ENCODE measurements around the gene ITIH5.

ITIH5 gene

GRCh38 chr10:7622969-7623368, 43.8 kb downstream of the ITIH5 start:
- no peak for TF ChIP-seq PKNOX1 (IDR thresholded peaks at IDR 0.05)
- TF ChIP-seq ELF4 (IDR thresholded peaks at IDR 0.05), result no peak
- TF ChIP-seq TARDBP (IDR thresholded peaks at IDR 0.05), result no peak
- TF ChIP-seq CTBP1 (IDR thresholded peaks at IDR 0.05; ENCODE audit: borderline replicate concordance), result no peak
- no peak for TF ChIP-seq SUZ12 (IDR thresholded peaks at IDR 0.05)
- no peak for TF ChIP-seq SP1 (IDR thresholded peaks at IDR 0.05)
- no peak for TF ChIP-seq NFRKB (IDR thresholded peaks at IDR 0.05)
- POLR2A ChIA-PET, result no interaction called here
- no peak for DNase-seq (ENCODE audit: extremely low spot score)
- CTCF ChIA-PET, result interaction anchor here (1.2 kb wide), 1 partner anchor 97 kb away, joined by 4 read pairs; no protein-coding TSS in a partner anchor

GRCh38 chr10:7618461-7618860, 48.3 kb downstream of the ITIH5 start:
- TF ChIP-seq FOXA1 (IDR thresholded peaks at IDR 0.05), result no peak
- TF ChIP-seq SUZ12 (IDR thresholded peaks at IDR 0.05), result no peak
- no peak for TF ChIP-seq BHLHE40 (IDR thresholded peaks at IDR 0.05; ENCODE audit: borderline replicate concordance)
- TF ChIP-seq L3MBTL2 (conservative IDR thresholded peaks at IDR 0.05), result no peak
- TF ChIP-seq NFRKB (IDR thresholded peaks at IDR 0.05), result no peak
- no peak for TF ChIP-seq PKNOX1 (IDR thresholded peaks at IDR 0.05)
- no peak for TF ChIP-seq ZNF384 (IDR thresholded peaks at IDR 0.05)
- TF ChIP-seq FOXM1 (IDR thresholded peaks at IDR 0.05; ENCODE audit: borderline replicate concordance), result no peak
- no peak for TF ChIP-seq HDGF (IDR thresholded peaks at IDR 0.05; ENCODE audit: borderline replicate concordance)
- TF ChIP-seq FOXK2 (IDR thresholded peaks at IDR 0.05), result no peak
- TF ChIP-seq ELF4 (IDR thresholded peaks at IDR 0.05), result no peak
- TF ChIP-seq CTBP1 (IDR thresholded peaks at IDR 0.05; ENCODE audit: borderline replicate concordance), result no peak
- TF ChIP-seq LEF1 (IDR thresholded peaks at IDR 0.05; ENCODE audit: borderline replicate concordance), result no peak
- no peak for TF ChIP-seq TARDBP (IDR thresholded peaks at IDR 0.05)
- TF ChIP-seq SP1 (IDR thresholded peaks at IDR 0.05), result no peak
- TF ChIP-seq ARNT (IDR thresholded peaks at IDR 0.05), result no peak
- ChIA-PET POLR2A (no interaction called here), CTCF (no interaction called here)
- no peak for DNase-seq (ENCODE audit: extremely low spot score)

DNA sequence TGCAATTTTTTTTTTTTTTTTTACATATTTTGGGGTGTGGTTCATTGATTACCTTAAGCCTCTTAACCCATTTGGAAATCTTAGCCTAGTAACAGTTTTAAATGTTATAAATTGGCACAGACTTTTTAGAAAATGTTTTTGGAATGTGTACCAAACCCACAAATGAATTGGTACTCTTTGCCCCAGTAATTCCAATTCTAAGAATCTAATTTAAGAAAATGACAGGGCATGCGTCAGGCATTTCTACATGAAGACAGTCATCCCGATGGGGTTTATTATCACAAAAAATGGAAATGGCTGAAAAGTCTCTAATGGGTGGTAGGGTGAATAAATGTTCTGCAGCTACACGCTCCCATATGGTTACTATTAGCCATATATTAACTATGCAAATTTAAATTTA, 54.9 kb downstream of the ITIH5 start:
- POLR2A ChIA-PET, result no interaction called here
- CTCF ChIA-PET, result no interaction called here
- TF ChIP-seq L3MBTL2 (conservative IDR thresholded peaks at IDR 0.05), result no peak
- no peak for TF ChIP-seq PKNOX1 (IDR thresholded peaks at IDR 0.05)
- no peak for TF ChIP-seq CTBP1 (IDR thresholded peaks at IDR 0.05; ENCODE audit: borderline replicate concordance)
- TF ChIP-seq ELF4 (IDR thresholded peaks at IDR 0.05), result no peak
- no peak for TF ChIP-seq SP1 (IDR thresholded peaks at IDR 0.05)
- TF ChIP-seq HDGF (IDR thresholded peaks at IDR 0.05; ENCODE audit: borderline replicate concordance), result no peak
- DNase-seq (ENCODE audit: extremely low spot score), result no peak

DNA sequence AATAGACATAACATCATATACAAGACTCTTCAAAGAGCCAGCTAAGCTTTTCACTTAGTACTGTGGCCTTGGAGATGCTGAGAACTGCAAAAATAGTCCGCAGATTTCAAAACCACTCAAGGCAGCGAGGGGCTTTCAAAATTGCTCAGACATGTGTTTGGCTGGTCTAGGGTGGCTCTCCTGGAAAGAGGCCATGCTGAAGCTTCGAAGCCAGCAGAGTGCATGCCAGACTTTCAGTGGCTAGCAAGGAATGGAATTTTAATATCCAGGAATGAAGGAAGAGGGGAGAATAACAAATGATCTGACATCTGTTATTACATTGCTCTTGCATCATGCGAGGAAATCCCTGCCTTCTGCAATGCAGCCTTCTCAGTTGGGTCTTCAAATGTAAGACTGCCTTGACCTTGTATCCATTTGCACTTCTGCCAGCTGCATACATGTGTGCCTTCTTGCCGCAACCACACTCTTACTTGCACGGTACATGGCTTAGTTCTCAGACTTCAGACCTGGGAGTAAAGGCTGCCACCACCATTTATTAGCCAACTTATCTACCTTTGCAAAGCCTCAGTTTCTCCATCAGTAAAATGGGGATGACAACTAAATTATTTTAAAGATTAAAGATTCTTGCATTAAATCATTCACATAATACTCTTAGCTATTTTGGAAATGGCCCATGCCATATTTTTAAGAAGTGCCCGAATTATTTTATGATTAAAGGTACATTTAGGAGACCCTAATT, 55.9 kb downstream of the ITIH5 start:
- TF ChIP-seq ZNF384 (IDR thresholded peaks at IDR 0.05) (no peak), FOXM1 (IDR thresholded peaks at IDR 0.05; ENCODE audit: borderline replicate concordance) (no peak), FOXK2 (IDR thresholded peaks at IDR 0.05) (no peak), SUZ12 (IDR thresholded peaks at IDR 0.05) (no peak), LEF1 (IDR thresholded peaks at IDR 0.05; ENCODE audit: borderline replicate concordance) (no peak), ELF4 (IDR thresholded peaks at IDR 0.05) (no peak), ARNT (IDR thresholded peaks at IDR 0.05) (no peak), TARDBP (IDR thresholded peaks at IDR 0.05) (no peak), BHLHE40 (IDR thresholded peaks at IDR 0.05; ENCODE audit: borderline replicate concordance) (no peak), SP1 (IDR thresholded peaks at IDR 0.05) (no peak), L3MBTL2 (conservative IDR thresholded peaks at IDR 0.05) (no peak; the same call in 1 of the 2 replicates), HDGF (IDR thresholded peaks at IDR 0.05; ENCODE audit: borderline replicate concordance) (no peak), FOXA1 (IDR thresholded peaks at IDR 0.05) (no peak), PKNOX1 (IDR thresholded peaks at IDR 0.05) (no peak), NFRKB (IDR thresholded peaks at IDR 0.05) (no peak)
- no peak for DNase-seq (ENCODE audit: extremely low spot score)
- ChIA-PET CTCF (interaction anchor here (1.1 kb wide), 1 partner anchor 75 kb away, joined by 8 read pairs; no protein-coding TSS in a partner anchor), POLR2A (no interaction called here)

GRCh38 chr10:7610026-7610425, 56.7 kb downstream of the ITIH5 start:
- ChIA-PET CTCF (interaction anchor here (1.1 kb wide), 1 partner anchor 76 kb away, joined by 8 read pairs; no protein-coding TSS in a partner anchor), POLR2A (no interaction called here)
- DNase-seq (ENCODE audit: extremely low spot score), result no peak
- TF ChIP-seq LEF1 (IDR thresholded peaks at IDR 0.05; ENCODE audit: borderline replicate concordance), result no peak

DNA sequence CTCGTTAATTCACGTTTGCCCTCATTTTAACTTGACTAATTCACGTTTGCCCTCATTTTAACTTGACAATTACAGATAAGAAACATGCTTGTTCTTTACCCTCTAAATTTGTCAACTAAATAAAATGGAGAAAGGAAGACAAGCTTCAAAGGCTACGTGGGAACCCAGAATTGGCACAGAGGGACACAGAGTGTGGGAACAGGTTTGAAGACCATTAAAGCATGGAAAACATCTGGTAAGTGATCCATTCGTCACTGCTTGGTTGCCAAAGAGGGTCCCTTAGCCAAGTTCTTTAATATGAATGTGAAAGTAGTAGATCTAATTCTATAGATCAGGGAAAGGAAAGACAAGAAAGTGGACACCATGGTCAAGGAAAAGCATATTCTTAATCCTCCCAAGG, 57.2 kb downstream of the ITIH5 start:
- DNase-seq (ENCODE audit: extremely low spot score), result no peak
- ChIA-PET CTCF (interaction anchor here (1.1 kb wide), 1 partner anchor 76 kb away, joined by 8 read pairs; no protein-coding TSS in a partner anchor), POLR2A (no interaction called here)
- TF ChIP-seq TARDBP (IDR thresholded peaks at IDR 0.05) (no peak), PKNOX1 (IDR thresholded peaks at IDR 0.05) (no peak), NFRKB (IDR thresholded peaks at IDR 0.05) (no peak), FOXA1 (IDR thresholded peaks at IDR 0.05) (no peak), ELF4 (IDR thresholded peaks at IDR 0.05) (no peak), SP1 (IDR thresholded peaks at IDR 0.05) (no peak)

All from HEK293T (cell line).